HG03565 (cell line): Measurements from ENCODE around the gene HDAC7.
"Not testable (repeated sequence)": the region's sequence is repeated elsewhere in the genome, so short reads cannot be mapped to it uniquely, and the experiment has no call there.

Source experiments
- ATAC-seq: cut with Tn5 transposase; IDR thresholded peaks from one replicate; pipeline ENCODE4 v1.9.1; 2021; ENCODE audit warnings: mild to moderate bottlenecking, moderate library complexity; ENCODE audit not compliant: unreplicated experiment

The HDAC7 gene

GRCh38 chr12:47850153-47851084 is 30.7 kb upstream of the HDAC7 start:
- no peak for ATAC-seq

- ATAC-seq, result no peak
Measured at GRCh38 chr12:47849261-47849660, 29.6 kb upstream of the HDAC7 start.

GRCh38 chr12:47848853-47849252 is 29.1 kb upstream of the HDAC7 start:
- ATAC-seq, result no peak

- no peak for ATAC-seq
Measured at GRCh38 chr12:47846294-47846996, 26.7 kb upstream of the HDAC7 start.

- ATAC-seq, result no peak
Measured at GRCh38 chr12:47845081-47845480, 25.4 kb upstream of the HDAC7 start.

GRCh38 chr12:47844264-47845019 is 24.7 kb upstream of the HDAC7 start:
- ATAC-seq, result no peak

GRCh38 chr12:47843226-47843980 is 23.7 kb upstream of the HDAC7 start:
- ATAC-seq, result no peak

- not testable (repeated sequence) for ATAC-seq
Measured at GRCh38 chr12:47842543-47842942, 22.8 kb upstream of the HDAC7 start.

GRCh38 chr12:47841910-47842309 is 22.2 kb upstream of the HDAC7 start:
- no peak for ATAC-seq

- ATAC-seq, result no peak
Measured at GRCh38 chr12:47841501-47841900, 21.8 kb upstream of the HDAC7 start.

- ATAC-seq, result no peak
Measured at GRCh38 chr12:47840571-47840970, 20.9 kb upstream of the HDAC7 start.

GRCh38 chr12:47839214-47839876 is 19.6 kb upstream of the HDAC7 start:
- no peak for ATAC-seq

- ATAC-seq, result no peak
Measured at GRCh38 chr12:47838286-47838931, 18.7 kb upstream of the HDAC7 start.

- ATAC-seq, result no peak
Measured at GRCh38 chr12:47837190-47838171, 17.8 kb upstream of the HDAC7 start.

GRCh38 chr12:47835831-47836155 is 16.1 kb upstream of the HDAC7 start:
- no peak for ATAC-seq

- ATAC-seq, result no peak
Measured at GRCh38 chr12:47835006-47835830, 15.5 kb upstream of the HDAC7 start.

GRCh38 chr12:47834199-47834903 is 14.6 kb upstream of the HDAC7 start:
- no peak for ATAC-seq
